ENCODE measurements around the gene TMEM45A.
"Not testable (repeated sequence)": the region's sequence is repeated elsewhere in the genome, so short reads cannot be mapped to it uniquely, and the experiment has no call there.

DNA sequence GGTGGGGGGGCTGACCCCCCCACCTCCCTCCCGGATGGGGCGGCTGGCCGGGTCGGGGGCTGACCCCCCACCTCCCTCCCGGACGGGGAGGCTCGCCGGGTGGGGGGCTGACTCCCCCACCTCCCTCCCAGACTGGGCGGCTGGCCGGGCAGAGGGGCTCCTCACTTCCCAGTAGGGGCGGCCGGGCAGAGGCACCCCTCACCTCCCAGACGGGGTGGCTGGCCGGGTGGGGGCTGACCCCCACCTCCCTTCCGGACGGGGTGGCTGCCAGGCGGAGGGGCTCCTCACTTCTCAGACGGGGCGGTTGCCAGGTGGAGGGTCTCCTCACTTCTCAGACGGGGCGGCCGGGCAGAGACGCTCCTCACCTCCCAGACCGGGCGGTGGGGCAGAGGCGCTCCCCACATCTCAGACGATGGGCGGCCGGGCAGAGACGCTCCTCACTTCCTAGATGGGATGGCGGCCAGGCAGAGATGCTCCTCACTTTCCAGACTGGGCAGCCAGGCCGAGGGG is 14.5 kb upstream of the TMEM45A start:
- TF ChIP-seq, protein P1, sequence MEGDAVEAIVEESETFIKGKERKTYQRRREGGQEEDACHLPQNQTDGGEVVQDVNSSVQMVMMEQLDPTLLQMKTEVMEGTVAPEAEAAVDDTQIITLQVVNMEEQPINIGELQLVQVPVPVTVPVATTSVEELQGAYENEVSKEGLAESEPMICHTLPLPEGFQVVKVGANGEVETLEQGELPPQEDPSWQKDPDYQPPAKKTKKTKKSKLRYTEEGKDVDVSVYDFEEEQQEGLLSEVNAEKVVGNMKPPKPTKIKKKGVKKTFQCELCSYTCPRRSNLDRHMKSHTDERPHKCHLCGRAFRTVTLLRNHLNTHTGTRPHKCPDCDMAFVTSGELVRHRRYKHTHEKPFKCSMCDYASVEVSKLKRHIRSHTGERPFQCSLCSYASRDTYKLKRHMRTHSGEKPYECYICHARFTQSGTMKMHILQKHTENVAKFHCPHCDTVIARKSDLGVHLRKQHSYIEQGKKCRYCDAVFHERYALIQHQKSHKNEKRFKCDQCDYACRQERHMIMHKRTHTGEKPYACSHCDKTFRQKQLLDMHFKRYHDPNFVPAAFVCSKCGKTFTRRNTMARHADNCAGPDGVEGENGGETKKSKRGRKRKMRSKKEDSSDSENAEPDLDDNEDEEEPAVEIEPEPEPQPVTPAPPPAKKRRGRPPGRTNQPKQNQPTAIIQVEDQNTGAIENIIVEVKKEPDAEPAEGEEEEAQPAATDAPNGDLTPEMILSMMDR (conservative IDR thresholded peaks at IDR 0.05 in 1 of 2, IDR thresholded peaks at IDR 0.05 in 1 of 2; ENCODE audit: low read depth in 1 of 2, low read length in 2 of 2): not testable (repeated sequence)
- not testable (repeated sequence) for TF ChIP-seq EZH2 (IDR thresholded peaks at IDR 0.05; ENCODE audit: low read length, missing control alignments)

Data from fibroblast of lung (primary cell).